Duodenal mucosa (tissue), 2 donors: ENCODE results near the gene NECAB3.
A peak's percentile ranks its signal among the peaks of the same experiment; 100 is the strongest.

Source experiments
- H3K27ac ChIP-seq: one replicate; pipeline ENCODE4 v1.7.0; 2013; ENCODE audit warnings: low read depth, low read length
- H3K27me3 ChIP-seq, 2 donors: one replicate each; pipeline ENCODE4 v1.7.0; 2013; ENCODE audit warnings: low read length in 2 of 2, control low read depth in 1 of 2; ENCODE audit not compliant: insufficient read depth in 2 of 2, control insufficient read depth in 1 of 2
- H3K36me3 ChIP-seq, 2 donors: one replicate each; pipeline ENCODE4 v1.7.0; 2013; ENCODE audit warnings: low read length in 2 of 2, control low read depth in 1 of 2; ENCODE audit not compliant: insufficient read depth in 2 of 2, control insufficient read depth in 1 of 2
- H3K4me1 ChIP-seq, 2 donors: one replicate each; pipeline ENCODE4 v1.7.0; 2013; ENCODE audit warnings: low read length in 2 of 2, control low read depth in 1 of 2; ENCODE audit not compliant: insufficient read depth in 2 of 2, control insufficient read depth in 1 of 2
- H3K4me3 ChIP-seq, 2 donors: one replicate each; pipeline ENCODE4 v1.7.0; 2013; ENCODE audit warnings: low read length in 2 of 2, low read depth in 1 of 2
- H3K9ac ChIP-seq, 2 donors: one replicate each; pipeline ENCODE4 v1.7.0; 2013; ENCODE audit warnings: low read length in 2 of 2, low read depth in 1 of 2
- H3K9me3 ChIP-seq, 2 donors: one replicate each; pipeline ENCODE4 v1.7.0; 2013; ENCODE audit warnings: low read length in 2 of 2, control low read depth in 1 of 2; ENCODE audit not compliant: control insufficient read depth in 1 of 2

Gene NECAB3

DNA sequence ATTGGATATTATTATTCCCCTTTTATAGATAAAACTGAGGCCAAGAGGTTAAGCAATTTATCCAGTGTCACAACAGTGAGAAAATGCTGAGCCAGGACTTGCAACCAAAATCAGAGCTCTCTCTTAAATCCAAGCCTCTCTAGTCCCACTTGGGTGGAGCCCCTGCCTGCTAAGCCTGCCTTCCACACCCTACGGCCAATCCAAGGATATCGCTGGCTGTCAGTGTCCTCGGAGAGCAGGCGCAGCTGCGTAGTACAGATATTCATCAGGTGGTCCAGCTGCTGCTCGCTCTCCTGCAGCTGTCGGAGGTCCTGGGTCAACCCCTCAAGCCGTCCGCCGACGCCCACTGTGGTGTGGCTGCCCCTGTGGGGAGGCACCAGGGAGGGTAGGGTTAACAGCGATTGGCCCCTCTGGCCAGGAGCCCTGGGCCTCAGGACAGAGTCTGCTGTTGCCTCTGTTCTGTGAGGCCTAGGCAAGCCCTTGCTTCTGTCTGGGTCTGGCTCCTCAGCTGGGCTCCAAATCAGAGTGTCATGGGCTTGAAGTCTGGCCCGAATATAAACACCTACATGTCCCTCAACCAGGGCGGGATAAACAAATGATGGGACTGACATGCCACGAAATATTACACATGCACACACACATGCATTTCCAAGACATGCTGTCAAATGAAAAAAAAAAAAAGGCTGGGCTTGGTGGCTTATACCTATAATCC is 3.9 kb upstream of the NECAB3 start:
- Histone ChIP-seq H3K36me3 (peaks cover 0 to 11% of the 10 kb centered on the region in 2 donors), H3K27me3 (no peaks in the 10 kb centered on the region), H3K4me1 (peaks cover 20 to 22% of the 10 kb centered on the region in 2 donors), H3K4me3 (no peak overlapping the region), H3K9me3 (no peaks in the 10 kb centered on the region), H3K9ac (no peak overlapping the region), H3K27ac (no peak overlapping the region)

DNA sequence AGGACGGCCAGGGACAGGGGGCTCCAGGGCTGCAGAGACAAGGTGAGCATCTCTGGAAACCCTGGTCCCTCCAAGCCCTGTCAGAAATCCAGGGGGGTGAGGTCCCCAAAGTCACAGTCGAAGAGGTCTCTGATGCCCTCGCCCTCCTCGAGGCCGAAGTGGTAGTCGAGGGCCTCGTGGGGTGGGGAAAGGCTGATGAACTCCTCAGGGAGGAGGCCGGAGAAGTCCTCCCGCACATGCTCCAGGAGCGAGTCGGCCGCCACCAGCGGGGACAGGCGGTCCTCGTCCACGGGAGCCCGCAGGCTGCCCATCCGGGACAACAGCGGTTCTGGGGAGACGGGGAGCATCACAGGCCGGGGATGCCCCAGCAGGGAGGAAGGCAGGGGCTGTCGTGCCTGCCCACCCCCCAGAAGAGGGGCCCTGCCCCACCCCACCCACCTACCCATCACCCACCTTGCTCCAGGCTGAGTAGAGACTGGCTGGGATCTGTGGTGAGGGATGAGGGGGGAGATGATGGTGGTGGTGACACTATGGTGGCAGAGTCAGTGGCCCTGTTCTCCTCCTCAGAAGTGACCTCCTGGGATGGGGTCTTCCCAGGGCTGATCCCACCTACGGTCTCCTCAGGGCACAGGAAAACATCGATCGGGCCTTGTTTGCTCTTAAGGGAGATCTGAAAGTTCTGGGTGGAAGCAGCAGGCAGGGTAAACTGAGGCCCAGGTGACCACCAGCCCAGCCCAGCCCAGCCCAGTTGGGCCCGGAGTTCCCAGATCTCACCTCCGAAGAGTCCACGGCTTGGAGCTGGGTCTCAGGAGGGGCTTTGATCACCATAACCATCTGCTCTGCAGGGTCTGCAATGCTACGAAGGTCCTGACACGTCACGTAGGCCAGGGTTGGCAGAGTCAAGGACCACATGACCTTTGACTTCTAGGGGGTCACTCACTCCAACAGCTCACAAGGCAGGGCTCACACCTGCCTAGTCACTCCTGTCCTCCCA is 2.7 kb upstream of the NECAB3 start:
- H3K4me1 ChIP-seq, result peaks cover 25 to 30% of the 10 kb centered on the region in 2 donors
- no peak overlapping the region for H3K27ac ChIP-seq
- H3K9ac ChIP-seq, result no peak overlapping the region
- peaks cover 0 to 12% of the 10 kb centered on the region in 2 donors for H3K36me3 ChIP-seq
- H3K27me3 ChIP-seq, result no peaks in the 10 kb centered on the region
- H3K9me3 ChIP-seq, result no peaks in the 10 kb centered on the region
- no peak overlapping the region for H3K4me3 ChIP-seq

DNA sequence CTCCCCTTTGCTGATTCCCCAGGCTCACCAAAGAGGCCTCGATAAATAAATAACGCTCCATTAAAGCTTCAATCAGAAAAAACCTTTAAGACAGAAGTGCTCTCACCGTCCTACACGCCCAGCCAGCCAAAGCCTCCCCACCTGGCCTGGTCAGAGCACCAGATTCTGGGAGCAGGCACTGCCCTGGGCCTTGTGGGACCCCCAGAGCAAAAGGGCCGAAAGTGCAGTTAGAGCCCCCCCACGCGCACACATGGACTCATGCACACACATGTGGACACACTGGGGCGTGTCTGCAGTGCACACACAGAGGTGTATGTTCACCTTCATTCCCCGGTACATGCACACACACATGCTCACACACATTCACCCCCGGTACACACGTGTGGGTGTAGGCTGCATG is 1.9 kb upstream of the NECAB3 start:
- no peaks in the 10 kb centered on the region for H3K9me3 ChIP-seq
- H3K9ac ChIP-seq, result peak overlapping the region in 1 of 2 donors; percentile 68
- peaks cover 0 to 21% of the 10 kb centered on the region in 2 donors for H3K36me3 ChIP-seq
- H3K27ac ChIP-seq, result no peak overlapping the region
- H3K4me3 ChIP-seq, result no peak overlapping the region
- no peaks in the 10 kb centered on the region for H3K27me3 ChIP-seq
- peaks cover 25 to 34% of the 10 kb centered on the region in 2 donors for H3K4me1 ChIP-seq

DNA sequence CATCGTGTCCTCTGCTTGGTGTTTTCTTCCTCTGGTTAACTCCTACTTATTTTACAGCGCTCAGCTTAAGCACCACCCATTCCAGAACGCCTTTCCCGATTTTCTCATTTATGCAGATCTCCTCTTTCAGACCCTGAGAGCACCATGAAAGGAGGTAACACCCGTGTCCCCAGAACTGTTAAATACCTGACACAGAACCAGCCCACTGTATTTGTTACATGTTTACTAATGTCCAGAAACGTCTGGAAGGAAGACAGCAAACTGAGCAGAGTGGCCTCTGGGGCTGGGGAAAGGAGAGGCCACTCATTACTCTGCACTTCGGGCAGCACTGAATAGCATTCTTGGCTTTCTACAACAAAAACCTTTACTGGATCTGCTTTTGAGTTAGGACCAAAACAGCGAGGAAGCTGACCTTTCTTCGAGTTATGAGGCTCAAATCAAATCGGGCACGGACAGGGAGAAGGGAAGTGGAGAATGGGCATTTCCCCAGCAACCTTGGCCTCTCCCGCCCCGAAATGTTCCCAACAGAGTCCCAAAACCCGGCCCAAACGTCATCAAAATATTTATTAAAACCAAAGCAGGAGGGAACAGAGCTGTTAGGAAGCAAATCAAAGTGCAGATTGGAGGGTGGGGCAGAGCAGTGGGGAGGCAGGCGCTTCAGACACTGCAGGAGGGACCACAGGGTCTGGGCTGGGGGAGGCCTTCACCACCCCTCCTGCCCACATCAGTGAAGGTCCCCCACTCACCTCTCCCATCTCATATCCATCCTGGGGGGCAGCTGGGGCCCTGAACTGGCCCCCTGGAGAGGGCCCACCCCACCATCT is 1.1 kb upstream of the NECAB3 start:
- Histone ChIP-seq H3K27me3 (no peaks in the 10 kb centered on the region), H3K36me3 (peaks cover 0 to 25% of the 10 kb centered on the region in 2 donors), H3K27ac (peak overlapping the region; percentile 61), H3K9ac (peak overlapping the region; percentile 68 to 80), H3K4me3 (peak overlapping the region; percentile 76 to 83), H3K4me1 (peaks cover 25 to 34% of the 10 kb centered on the region in 2 donors), H3K9me3 (no peaks in the 10 kb centered on the region)

DNA sequence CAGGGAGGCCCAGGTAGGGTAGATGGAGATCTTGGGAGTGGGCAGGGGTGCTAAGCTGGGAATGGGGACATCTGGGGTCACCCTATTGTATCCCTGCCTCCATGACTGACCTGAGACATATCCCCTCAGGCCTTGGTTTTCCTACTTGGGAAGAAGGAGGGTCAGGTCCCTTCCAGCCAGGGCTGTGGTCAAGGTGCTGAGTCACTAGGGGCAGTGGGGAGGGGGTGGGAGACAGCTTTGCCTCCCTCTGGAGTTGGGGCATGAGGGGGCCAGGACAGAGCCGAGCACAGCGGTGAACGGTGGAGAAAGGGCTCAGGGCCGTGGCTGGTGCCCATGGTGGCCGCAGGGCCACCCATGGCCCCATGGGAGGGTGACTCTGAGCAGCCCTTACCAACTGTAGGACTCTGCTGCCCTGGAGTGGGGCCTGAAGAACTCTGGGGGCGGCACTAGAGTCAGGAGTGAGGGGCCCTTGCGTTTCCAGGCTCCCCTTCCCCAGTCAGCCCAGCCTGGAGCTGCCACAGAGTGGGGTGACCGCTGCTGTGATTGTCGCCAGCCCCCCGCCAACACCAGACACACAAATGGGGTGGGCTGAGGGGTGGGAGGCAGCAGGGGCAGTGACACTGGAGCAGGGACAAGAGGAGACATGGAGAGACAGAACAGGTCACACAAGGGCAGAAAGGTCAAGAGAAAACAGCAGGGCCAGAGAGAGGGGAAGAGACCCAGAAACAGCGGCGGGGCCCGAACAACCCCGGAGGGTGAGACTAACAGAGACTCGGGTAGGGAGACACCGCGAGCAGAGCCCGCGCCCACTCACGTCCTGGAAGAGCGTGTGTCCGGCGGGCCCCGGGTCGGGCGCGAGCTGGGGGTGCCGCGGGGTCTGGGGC is 576 bp downstream of the NECAB3 start:
- peaks cover 25 to 35% of the 10 kb centered on the region in 2 donors for H3K4me1 ChIP-seq
- no peak overlapping the region for H3K27ac ChIP-seq

GRCh38 chr20:33673114-33673409 is 1.2 kb downstream of the NECAB3 start:
- peak overlapping the region; percentile 79 to 96 for H3K9ac ChIP-seq
- H3K4me1 ChIP-seq, result peaks cover 28 to 41% of the 10 kb centered on the region in 2 donors
- no peaks in the 10 kb centered on the region for H3K9me3 ChIP-seq
- H3K27me3 ChIP-seq, result no peaks in the 10 kb centered on the region
- H3K4me3 ChIP-seq, result peak overlapping the region; percentile 87 to 90
- no peak overlapping the region for H3K27ac ChIP-seq
- peaks cover 9 to 34% of the 10 kb centered on the region in 2 donors for H3K36me3 ChIP-seq

More for the DNA sequence above, 576 bp downstream of the NECAB3 start:
- Histone ChIP-seq H3K36me3 (peaks cover 7 to 34% of the 10 kb centered on the region in 2 donors), H3K4me3 (peak overlapping the region; percentile 87 to 90), H3K27me3 (no peaks in the 10 kb centered on the region), H3K9me3 (no peaks in the 10 kb centered on the region), H3K9ac (peak overlapping the region; percentile 79 to 96)

GRCh38 chr20:33672426-33673113 is 1.7 kb downstream of the NECAB3 start:
- Histone ChIP-seq H3K36me3 (peaks cover 9 to 31% of the 10 kb centered on the region in 2 donors), H3K27ac (no peak overlapping the region), H3K4me1 (peaks cover 30 to 46% of the 10 kb centered on the region in 2 donors), H3K27me3 (no peaks in the 10 kb centered on the region), H3K9ac (peak overlapping the region; percentile 79 to 96), H3K9me3 (no peaks in the 10 kb centered on the region), H3K4me3 (peak overlapping the region; percentile 87 to 90)

DNA sequence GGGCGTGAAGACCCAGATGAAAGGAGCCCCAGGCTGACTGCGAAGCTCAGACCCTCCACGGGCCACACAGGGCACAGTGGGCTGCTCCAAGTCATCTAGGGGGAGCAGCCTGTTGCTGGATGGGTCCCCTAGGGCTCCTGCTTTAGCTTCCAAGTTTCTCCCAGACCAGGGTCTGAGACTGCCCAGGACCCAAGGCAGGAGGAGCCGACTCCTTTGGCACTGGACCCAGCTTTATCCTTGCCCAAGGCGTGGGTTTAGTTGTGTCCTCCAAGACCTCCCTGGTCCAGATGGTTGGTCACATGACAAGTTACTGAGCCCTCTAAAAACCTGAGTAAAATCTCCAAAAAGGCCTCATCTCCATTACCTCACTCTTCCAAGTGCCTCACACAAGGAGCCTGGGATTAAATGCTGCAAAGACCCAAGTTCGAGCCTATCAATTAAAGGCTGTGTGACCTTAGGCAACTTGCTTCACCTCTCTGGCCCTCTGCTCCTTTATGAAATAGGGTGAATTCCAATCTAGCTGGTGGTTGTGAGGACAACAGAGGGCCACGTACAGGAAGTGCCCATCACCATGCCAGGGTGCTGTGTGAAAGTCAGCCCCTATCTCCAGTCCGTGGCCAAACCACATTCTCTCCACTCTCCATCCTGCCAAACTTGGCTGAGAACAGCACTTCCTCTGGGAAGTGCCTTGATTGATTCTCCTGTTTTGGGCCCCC is 2.5 kb downstream of the NECAB3 start:
- Histone ChIP-seq H3K4me1 (peaks cover 30 to 49% of the 10 kb centered on the region in 2 donors), H3K36me3 (peaks cover 9 to 31% of the 10 kb centered on the region in 2 donors), H3K27me3 (no peaks in the 10 kb centered on the region), H3K4me3 (no peak overlapping the region), H3K9me3 (no peaks in the 10 kb centered on the region), H3K9ac (no peak overlapping the region), H3K27ac (no peak overlapping the region)
